Testis (tissue), 3 donors: ENCODE results near the gene CEP43. TPM values are rescaled to one million over a fixed set of nuclear protein-coding genes. Genes with fewer than 3 reads are reported as not detected.
A peak's percentile ranks its signal among the peaks of the same experiment; 100 is the strongest.

Source experiments
- DNase-seq: peaks from one replicate; pipeline ENCODE4 v3.0.0-alpha.2; 2019
- H3K27ac ChIP-seq, 2 donors: fragments of 200-600 bp; sonication (generic); one replicate each; pipeline ENCODE4 v1.5.1; 2019
- H3K27me3 ChIP-seq: fragments of 200-600 bp; sonication (generic); one replicate; pipeline ENCODE4 v1.5.1; 2019
- H3K36me3 ChIP-seq: fragments of 200-600 bp; sonication (generic); one replicate; pipeline ENCODE4 v1.5.1; 2017; ENCODE audit warnings: low read depth; ENCODE audit errors: missing control alignments
- H3K4me1 ChIP-seq: fragments of 200-600 bp; sonication (generic); one replicate; pipeline ENCODE4 v1.5.1; 2019
- H3K4me3 ChIP-seq, 2 donors: fragments of 200-600 bp; sonication (generic); one replicate each; pipeline ENCODE4 v1.5.1; 2017 to 2019
- H3K9me3 ChIP-seq: fragments of 200-600 bp; sonication (generic); one replicate; pipeline ENCODE4 v1.5.1; 2017
- POLR2A ChIP-seq: fragments of 450-650 bp; IDR thresholded peaks from one replicate; pipeline ENCODE4 v1.6.1; 2017; ENCODE audit warnings: antibody characterized with exemption, mild to moderate bottlenecking, moderate library complexity
- WGBS, 2 donors: methylation state at CpG; one replicate each; pipeline ENCODE4 v1.1.5; 2018; 5-methylcytosine and 5-hydroxymethylcytosine counted together
- intact Hi-C: fragments of 100-400 bp; cut with DNase I; formaldehyde crosslinking; loops from one replicate; pipeline ENCODE4 v1.15.1; 2023; ENCODE audit warnings: low total_unique reads
- polyA plus RNA-seq: library from polyadenylated mRNA; stranded (reverse); fragments of 350-450 nt; fragmentation: Illumina TruSeq; extraction: RNeasy Lipid Tissue Mini Kit (QIAGEN cat#74804); gene quantifications from one replicate; pipeline ENCODE4 v1.2.3, GENCODE V29; 2014; ENCODE audit warnings: low read depth, low replicate concordance; ENCODE audit not compliant: insufficient read depth
- total RNA-seq, 2 donors: library from RNA; depleted of rRNA; stranded (reverse); fragments of >200 nt; gene quantifications; one replicate each; pipeline ENCODE4 v1.2.3, GENCODE V29; 2016
- TF ChIP-seq, protein P1 (sequence below), 3 experiments: fragments of 450-650 bp in 2 of 3; fragments of 200-600 bp in 1 of 3; sonication (generic) in 1 of 3; IDR thresholded peaks; one replicate each; pipeline ENCODE4 v1.5.1; 2016 to 2019; ENCODE audit warnings: antibody characterized with exemption in 3 of 3, mild to moderate bottlenecking in 2 of 3, moderate library complexity in 1 of 3

Gene CEP43
- total and polyA plus RNA-seq, 3 donors from 2014 or later, result 67.0 to 129 (median 105) TPM

- H3K4me1 ChIP-seq, result peaks cover 25% of the 10 kb centered on the region
- TF ChIP-seq POLR2A, result no peak
- TF ChIP-seq, protein P1, sequence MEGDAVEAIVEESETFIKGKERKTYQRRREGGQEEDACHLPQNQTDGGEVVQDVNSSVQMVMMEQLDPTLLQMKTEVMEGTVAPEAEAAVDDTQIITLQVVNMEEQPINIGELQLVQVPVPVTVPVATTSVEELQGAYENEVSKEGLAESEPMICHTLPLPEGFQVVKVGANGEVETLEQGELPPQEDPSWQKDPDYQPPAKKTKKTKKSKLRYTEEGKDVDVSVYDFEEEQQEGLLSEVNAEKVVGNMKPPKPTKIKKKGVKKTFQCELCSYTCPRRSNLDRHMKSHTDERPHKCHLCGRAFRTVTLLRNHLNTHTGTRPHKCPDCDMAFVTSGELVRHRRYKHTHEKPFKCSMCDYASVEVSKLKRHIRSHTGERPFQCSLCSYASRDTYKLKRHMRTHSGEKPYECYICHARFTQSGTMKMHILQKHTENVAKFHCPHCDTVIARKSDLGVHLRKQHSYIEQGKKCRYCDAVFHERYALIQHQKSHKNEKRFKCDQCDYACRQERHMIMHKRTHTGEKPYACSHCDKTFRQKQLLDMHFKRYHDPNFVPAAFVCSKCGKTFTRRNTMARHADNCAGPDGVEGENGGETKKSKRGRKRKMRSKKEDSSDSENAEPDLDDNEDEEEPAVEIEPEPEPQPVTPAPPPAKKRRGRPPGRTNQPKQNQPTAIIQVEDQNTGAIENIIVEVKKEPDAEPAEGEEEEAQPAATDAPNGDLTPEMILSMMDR (IDR thresholded peaks at IDR 0.05), result no peak
- no peaks in the 10 kb centered on the region for H3K27me3 ChIP-seq
- H3K36me3 ChIP-seq, result no peaks in the 10 kb centered on the region
- H3K4me3 ChIP-seq, result no peak overlapping the region
- intact Hi-C loops, result no loop called here
- H3K27ac ChIP-seq, result no peak overlapping the region
- 76 to 90% methylated on average over 6 of the region's 6 CpGs for WGBS, 2 donors
- H3K9me3 ChIP-seq, result no peaks in the 10 kb centered on the region
- DNase-seq, result no peak
Observed at GRCh38 chr6:166954118-166954713, 45.0 kb upstream of the CEP43 start.

GRCh38 chr6:166955121-166955864 lies 43.9 kb upstream of the CEP43 start:
- peak; percentile 37 for DNase-seq
- H3K4me1 ChIP-seq, result peaks cover 16% of the 10 kb centered on the region
- no peaks in the 10 kb centered on the region for H3K9me3 ChIP-seq
- TF ChIP-seq, protein P1 (IDR thresholded peaks at IDR 0.05), result no peak
- TF ChIP-seq POLR2A, result no peak
- H3K36me3 ChIP-seq, result no peaks in the 10 kb centered on the region
- 40 to 55% methylated on average over 32 to 52 of the region's 52 CpGs for whole genome bisulfite sequencing, 2 donors
- H3K4me3 ChIP-seq, result peak overlapping the region; percentile 78 to 88
- peak overlapping the region; percentile 53 to 79 for H3K27ac ChIP-seq
- intact Hi-C loops, result no loop called here
- no peaks in the 10 kb centered on the region for H3K27me3 ChIP-seq

DNA sequence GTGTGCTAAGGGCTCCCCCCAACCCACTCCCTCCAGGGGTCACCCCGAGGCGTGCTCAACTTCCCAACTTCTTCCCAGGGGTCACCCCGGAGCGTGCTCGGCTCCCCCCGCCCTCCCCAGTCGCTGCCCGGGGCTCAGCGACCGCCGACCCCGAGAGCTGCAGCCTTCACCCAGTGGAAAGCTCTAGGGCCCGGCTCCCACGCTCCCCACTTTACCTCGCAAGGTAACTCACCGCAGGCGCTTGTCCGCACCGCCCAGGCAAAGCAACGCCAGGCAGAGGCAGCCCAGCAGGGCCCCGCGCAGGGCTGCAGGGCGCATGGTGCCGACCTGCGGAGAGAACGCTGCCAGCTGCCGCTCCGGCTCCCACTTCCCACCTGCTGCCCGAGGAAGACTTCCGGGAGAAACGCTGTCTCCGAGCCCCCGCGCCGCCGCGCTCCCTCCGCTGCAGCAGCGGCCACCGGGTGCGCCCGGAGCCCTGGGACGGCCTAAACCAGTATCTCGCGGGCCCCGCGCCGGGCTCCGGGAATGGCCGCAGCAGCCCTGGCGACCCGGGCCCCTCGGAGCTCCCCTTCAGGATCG lies 43.2 kb upstream of the CEP43 start:
- Histone ChIP-seq H3K4me1 (peaks cover 10% of the 10 kb centered on the region), H3K4me3 (peak overlapping the region; percentile 78 to 88), H3K27ac (peak overlapping the region; percentile 53 to 79), H3K27me3 (no peaks in the 10 kb centered on the region), H3K9me3 (no peaks in the 10 kb centered on the region), H3K36me3 (no peaks in the 10 kb centered on the region)
- WGBS, 2 donors, result 0% methylated on average over 7 to 34 of the region's 54 CpGs
- peak; percentile 23 for DNase-seq
- TF ChIP-seq POLR2A, result no peak
- TF ChIP-seq, protein P1 (IDR thresholded peaks at IDR 0.05), result no peak
- intact Hi-C loops, result no loop called here

DNA sequence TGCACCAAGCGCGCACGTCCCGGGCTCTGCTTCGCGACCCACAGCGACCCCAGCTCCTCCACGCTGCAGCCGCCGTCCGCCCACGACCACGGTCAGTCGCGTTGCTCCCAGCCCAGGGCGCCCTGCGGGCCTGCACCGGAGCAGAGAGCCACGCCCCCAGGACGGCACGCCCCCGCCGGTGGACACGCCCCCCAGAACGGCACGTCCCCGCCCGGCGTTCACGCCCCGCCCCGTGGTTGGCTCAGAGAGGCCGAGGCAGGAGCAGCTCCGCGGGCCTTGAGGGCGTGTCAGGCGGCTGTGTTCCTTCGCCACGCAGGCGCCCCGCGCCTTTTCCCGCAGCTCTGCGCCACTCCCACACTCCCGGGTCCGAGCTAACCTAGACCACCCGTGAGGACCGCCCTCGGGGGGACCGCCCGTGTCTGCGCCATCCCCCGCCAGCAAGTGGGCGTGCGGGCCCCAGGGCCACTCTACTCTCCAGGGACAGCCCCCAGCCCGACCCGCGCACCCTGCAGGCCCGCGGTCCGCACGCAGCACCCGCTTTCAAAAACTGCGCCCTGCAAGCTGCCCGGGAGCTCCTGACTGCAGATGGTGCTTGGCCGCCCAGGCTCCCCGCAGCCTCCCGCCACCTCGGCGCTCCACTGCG lies 42.6 kb upstream of the CEP43 start, which contains the start of gene RNASET2:
Gene RNASET2 (minus strand): TSS at position 107 of the 643 bp plus-strand sequence. CDS start 368 bp downstream, outside the sequence.
- intact Hi-C loops, result no loop called here
- WGBS, 2 donors, result 1% methylated on average over 54 of the region's 71 CpGs; no CpG with 5 or more reads in 1 of the 2 donors
- peaks cover 6% of the 10 kb centered on the region for H3K4me1 ChIP-seq
- DNase-seq, result peak; percentile 98
- peak within 1 kb of the TSS; percentile 53 to 79 for H3K27ac ChIP-seq
- H3K27me3 ChIP-seq, result no peaks in the 10 kb centered on the region
- H3K4me3 ChIP-seq, result peak within 1 kb of the TSS; percentile 78 to 88
- peak; percentile 48 for TF ChIP-seq POLR2A
- TF ChIP-seq, protein P1 (IDR thresholded peaks at IDR 0.05), result no peak
- H3K9me3 ChIP-seq, result no peaks in the 10 kb centered on the region
- H3K36me3 ChIP-seq, result no peaks in the 10 kb centered on the region
